ENCODE data around the gene SASH1.
"Not testable (repeated sequence)": the region's sequence is repeated elsewhere in the genome, so short reads cannot be mapped to it uniquely, and the experiment has no call there.

DNA sequence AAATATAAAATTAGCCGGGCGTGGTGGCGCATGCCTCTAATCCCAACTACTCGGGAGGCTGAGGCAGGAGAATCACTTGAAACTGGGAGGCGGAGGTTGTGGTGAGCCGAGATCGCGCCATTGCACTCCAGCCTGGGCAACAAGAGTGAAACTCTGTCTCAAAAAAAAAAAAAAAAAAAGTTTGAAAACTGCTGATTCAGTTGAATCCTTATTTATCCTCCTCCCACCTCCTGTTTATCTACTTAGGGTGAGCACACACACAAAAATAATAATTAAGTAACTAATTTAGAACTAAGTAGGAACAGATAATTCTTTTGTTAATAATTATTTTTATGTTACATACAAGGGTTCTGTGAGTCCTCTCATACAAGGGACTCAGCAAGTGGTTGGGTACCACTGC, 49.5 kb downstream of the SASH1 start:
- TF ChIP-seq, protein P1, sequence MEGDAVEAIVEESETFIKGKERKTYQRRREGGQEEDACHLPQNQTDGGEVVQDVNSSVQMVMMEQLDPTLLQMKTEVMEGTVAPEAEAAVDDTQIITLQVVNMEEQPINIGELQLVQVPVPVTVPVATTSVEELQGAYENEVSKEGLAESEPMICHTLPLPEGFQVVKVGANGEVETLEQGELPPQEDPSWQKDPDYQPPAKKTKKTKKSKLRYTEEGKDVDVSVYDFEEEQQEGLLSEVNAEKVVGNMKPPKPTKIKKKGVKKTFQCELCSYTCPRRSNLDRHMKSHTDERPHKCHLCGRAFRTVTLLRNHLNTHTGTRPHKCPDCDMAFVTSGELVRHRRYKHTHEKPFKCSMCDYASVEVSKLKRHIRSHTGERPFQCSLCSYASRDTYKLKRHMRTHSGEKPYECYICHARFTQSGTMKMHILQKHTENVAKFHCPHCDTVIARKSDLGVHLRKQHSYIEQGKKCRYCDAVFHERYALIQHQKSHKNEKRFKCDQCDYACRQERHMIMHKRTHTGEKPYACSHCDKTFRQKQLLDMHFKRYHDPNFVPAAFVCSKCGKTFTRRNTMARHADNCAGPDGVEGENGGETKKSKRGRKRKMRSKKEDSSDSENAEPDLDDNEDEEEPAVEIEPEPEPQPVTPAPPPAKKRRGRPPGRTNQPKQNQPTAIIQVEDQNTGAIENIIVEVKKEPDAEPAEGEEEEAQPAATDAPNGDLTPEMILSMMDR (conservative IDR thresholded peaks at IDR 0.05 in 1 of 2, IDR thresholded peaks at IDR 0.05 in 1 of 2; ENCODE audit: extremely low read depth in 1 of 2, insufficient read depth in 1 of 2, low read depth in 1 of 2, low read length in 2 of 2): not testable (repeated sequence)
- TF ChIP-seq EZH2 (IDR thresholded peaks at IDR 0.05; ENCODE audit: borderline replicate concordance, low read length): not testable (repeated sequence)

All from mammary epithelial cell (primary cell).